DMS 273 (cell line): ENCODE results near the gene SLC35B2.
A peak's percentile ranks its signal among the peaks of the same experiment; 100 is the strongest.

Source experiments
- DNase-seq: peaks from one replicate; lab custom pipeline; 2025; ENCODE audit not compliant: unreplicated experiment; lab: John Stamatoyannopoulos, UW

Gene SLC35B2

DNA sequence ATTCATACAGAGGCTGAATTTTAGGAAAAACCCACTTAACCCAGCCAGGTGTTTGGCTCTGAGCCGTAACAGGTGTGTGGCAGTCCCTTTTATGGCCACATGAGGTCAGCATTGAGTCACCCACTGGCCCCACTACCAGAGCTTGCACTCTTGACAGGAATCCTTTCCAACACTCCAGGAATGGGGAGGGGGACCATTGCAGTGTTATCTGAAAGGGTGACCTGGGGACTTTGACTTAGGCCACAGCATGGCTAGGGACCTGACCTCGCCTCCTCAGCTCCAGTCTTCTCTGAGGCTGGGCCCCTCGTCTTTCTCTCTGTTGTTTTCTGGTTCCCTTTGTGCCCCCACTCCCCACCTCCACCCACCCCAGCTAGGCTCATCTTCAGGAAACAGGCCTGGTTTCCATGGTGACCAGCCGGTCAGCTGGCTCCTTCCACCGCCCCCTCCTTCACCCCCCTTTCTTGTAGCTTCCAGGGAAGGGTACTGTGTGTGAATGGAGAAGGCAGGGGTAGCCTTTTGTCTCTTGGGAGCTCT lies 10.8 kb upstream of the SLC35B2 start:
- peak; percentile 81 for DNase-seq

DNA sequence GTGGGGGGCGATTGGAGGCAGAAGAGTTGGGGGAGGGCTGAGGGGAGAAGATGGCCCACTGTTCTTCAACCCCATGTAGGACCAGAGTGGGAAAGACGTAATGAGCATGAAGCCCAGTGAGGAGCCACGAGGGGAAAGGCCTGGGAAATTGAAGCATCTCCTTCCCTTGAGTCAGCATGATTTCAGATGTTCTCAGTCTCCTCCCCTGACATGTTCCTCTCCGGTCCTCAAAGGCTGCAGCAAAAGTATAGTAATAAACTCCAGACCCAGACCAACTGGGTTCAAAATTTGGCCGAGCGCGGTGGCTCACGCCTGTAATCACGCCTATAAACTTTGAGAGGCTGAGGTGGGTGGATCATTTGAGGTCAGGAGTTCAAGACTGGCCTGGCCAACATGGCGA lies 9.9 kb upstream of the SLC35B2 start:
- DNase-seq = no peak

DNA sequence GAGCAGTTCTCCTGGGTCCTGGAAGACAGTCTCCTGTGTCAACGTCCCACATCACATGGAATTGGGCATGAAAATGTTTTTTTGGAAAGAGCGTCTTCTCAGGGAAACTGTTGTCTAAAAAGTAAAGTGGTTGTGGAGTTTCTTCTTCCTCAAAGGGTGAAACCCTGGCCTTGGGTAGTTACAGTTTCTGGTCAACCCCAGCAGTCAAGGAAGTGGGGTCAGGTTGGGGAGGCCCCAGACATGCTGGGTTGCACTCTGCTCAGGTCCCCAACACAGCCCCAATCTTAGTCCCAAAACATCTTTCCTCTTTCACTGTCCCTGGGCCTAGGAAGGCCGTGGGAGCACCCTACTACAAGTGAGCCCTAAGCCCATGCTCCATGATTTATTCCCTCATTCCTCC lies 9.0 kb upstream of the SLC35B2 start:
- DNase-seq = no peak

DNA sequence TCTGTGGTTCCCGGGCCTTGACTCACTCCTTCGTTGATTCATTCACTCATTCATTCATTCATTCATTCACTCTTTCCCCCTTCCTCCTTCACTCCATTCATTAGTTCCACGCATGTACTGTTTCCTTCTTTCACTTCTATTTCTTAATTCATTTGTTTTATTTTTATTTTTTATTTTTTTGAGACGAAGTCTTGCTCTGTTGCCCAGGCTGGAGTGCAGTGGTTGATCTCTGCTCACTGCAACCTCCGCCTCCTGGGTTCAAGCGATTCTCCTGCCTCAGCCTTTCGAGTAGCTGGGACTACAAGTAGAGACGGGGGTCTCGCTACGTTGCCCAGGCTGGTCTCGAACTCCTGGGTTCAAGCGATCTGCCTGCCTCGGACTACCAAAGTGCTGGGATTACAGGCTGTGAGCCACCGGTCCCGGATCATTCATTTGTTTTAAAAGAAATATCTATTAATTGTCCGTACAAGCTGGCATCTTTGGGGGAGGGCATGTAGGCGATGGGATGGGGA lies 8.4 kb upstream of the SLC35B2 start:
- no peak for DNase-seq

DNA sequence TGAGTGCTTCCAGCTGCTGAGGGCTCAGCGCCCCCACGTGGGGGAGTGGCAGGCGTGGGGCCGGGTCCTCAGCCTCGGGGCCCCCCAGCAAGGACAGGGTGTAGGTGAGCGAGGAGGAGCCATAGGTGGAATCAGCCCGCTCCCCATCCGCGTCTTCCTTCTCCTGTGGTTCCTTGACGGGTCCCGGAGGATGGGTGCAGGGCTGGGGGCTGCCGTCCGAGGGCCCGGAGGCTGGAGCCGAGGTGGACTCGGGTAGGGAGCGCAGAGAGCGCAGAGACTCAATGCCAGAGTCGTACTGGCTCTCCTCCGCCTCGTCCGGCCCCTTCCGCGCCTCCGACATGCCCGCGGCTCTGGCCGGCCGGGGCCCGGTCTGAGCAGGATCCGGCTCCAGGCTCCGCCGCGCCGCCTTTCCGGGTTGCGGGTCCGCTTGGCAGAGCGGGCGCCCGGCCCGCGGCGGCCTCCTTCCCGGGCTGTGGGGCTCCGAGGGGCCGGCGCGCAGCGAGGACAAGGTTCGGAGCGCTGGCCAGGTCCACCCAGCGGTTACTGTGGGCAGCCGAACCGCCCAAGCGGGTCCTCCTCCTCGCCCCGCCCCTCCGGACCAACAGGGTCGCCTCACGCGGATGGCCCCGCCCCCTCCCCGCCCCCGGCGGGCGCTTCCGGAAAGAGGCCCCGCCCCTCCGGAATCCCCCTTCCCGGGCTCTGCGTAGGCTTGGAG lies 7.8 kb upstream of the SLC35B2 start, which contains the start of gene NFKBIE:
NFKBIE (minus strand) TSS at position 545 of the 715 bp plus-strand sequence; CDS start at position 340, 205 bp downstream.
- peak; percentile 93 for DNase-seq

DNA sequence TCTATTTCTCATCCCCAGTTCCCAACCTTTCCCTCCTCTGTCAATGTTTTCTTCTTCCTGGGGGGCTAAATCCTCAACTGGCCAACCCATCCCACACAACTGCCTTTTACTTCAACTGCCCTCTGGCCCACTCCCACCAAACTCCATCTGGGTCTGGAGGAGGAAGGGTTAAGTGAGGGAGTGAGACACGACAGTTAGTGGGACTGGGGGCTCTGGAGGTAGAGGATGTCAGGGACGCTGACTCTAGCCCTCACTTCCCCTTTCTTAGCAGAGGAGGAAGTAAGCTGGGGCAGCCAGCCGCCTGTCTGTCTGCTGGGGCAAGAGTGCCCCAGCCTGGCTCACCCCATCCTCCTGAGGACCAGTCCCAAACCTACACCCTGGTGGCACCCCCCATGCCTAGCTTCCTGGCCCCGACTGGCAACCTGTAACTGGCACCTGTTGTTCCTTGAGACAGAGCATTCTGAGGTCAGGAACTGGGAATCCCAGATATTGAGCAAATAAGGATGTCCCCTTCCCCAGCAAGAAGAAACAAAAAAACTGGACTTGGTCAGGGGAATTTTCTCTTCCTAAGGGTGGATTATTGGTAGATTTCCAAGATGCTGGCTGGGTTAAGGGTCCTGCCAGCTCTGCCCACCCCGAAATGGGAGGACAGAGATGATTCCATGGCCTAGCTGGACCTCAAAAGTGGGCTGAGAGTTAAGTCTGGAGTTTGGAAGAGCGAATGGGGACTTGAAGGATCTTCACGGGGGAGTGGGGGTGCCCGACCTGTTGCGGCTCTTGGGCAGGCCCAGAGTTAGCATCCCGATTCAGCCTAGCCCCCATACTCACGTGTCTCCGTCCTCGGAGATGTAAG lies 7.1 kb upstream of the SLC35B2 start:
- DNase-seq = no peak

DNA sequence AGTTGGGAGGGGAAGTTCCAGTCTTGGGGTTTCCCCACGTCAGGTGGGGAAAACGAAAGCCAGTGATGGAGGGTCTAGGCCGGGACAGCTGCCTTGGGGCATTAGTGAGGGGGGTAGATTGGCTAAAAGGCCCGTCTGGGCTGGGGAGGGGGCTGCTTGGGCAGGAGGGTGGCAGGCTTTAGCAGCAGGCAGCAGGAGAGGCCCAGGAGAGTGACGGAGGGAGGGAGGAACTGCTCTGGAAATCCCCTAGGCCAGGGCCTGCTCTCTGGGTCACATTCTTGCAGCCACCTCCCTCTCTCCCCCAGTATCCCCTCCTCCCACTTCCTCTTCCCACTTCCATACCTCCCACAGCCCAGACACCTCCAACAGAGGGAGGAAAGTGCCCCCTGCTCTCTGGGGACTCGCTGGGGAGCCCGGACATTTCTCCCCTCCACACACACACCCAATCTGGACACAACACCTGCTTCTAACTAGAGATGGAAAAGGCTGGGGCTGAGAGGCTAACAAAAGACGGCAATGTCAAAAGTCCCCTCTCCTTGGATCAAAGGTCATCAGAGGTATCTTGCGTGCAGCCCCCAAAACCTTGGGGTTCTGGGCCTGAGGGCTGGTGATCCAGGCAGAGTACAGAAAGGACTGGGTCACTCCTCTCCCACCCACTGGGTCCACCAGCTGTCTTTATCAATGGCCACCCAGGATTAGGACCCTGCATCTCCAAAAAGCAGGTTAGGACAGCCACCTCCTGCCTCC lies 6.2 kb upstream of the SLC35B2 start:
- DNase-seq = no peak

DNA sequence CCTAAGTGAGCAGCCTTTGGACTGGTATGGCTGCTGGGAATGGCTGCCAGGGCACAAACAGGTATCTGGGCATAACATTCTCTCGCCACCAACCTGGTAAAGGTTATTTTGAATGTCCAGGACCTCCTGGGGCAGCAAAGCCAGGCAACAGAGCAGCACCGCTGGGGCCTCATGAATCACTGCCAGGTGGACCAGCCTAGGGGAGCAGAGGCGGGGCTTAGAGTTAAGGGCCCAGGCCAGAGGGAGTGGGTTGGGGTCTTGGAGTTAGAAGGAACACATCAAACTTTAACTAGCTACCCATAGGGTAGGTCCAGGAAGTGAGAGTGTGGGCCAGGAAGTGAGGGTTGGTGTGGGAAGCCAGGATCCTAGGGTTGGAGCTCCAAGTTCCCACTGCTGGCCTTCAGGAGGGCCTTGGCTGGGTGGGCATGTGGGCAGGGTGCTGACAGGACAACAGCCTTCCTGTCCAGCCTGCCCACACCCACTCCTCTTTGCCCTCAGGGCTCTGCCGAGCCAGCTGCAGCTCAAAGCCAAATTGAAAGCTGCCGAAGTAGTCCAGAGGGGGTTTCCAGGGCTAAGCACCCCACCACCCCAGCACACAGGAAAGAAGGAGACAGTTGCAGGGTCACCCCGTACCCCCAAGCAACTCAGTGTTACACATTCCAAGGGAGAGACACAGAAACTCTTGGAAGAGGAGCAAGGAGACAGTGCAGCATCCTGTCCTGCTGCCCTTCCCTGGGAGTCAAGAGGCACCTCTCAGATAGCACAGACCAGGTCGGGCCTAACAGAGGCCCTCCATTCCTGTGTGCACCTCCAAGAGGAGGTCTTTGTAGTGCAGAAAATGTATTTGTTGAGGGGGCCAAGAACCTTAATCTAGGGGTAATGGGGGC lies 5.4 kb upstream of the SLC35B2 start:
- no peak for DNase-seq

DNA sequence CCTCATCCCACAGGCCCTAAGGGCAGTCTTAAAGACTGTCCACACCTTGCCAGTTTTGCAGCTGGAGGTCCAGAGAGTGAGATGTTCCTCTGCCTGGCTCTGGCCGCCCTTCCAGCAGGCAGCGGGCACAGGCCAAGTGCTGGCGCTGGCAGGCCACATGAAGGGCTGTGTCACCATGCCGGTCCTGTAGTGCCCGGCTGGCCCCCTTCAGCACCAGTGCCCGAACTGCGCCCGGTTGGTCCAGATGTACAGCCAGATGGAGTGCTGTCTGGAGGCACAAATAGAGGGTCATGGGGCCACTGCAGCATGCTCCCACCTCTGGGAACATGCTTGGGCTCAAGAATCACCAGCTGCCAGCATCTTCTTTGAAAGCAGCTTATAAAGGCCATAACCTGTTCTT lies 4.3 kb upstream of the SLC35B2 start:
- peak; percentile 73 for DNase-seq

DNA sequence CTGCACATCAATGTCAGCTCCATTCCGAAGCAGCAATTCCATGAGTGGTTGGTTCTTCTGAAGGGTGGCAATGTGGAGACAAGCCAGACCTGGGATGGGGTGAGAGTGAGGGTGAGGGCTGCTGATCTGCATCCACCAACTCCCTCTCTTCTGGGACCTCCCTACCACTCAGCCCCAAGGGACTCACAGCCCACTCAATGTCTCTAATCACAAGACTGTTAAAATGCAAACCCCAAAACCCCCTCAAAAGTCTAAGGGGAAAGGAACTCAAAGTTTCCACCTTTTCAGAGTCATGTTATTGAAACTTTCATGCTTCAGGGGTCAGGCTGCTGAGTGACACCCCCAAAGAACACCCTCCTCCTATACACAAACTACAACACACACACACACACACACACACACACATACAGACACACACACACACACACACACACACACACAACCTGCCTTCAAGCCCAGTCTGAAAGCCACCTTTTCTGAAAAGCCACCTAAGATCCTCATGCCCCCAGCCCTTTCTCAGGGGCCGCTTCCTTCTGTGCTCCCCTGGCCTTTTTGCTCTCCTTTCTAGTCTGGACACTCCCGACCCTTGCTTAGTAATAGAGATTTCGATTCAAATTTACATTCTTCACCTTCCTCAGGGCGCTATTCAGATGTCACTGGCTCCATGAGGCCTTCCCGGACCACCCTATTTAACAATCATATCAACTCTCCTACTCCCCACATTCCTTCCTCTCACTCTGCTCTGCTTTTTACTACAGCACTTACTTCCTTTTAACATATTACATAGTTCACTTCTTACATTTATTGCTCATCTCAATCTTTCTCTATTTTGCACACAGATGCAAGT lies 3.3 kb upstream of the SLC35B2 start:
- DNase-seq = no peak

DNA sequence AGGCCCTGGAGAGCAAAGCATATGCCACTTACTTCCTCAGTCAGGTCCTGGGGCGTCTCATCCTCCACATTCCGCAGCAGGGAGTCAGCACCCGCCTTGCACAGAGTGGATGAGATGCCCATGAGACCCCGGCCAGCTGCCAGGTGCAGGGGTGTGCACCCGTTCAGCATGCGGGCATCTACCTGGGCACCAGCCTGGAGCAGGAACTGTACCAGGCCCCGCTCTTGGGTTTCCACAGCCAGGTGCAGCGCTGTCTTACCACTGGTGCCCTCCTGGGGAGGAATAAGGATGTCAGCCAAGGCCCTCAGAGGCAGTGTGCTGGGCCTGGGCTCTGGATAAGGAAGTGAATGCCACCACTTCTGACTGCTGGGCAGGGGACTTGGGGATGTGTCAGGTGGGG lies 2.7 kb upstream of the SLC35B2 start:
- DNase-seq = no peak

DNA sequence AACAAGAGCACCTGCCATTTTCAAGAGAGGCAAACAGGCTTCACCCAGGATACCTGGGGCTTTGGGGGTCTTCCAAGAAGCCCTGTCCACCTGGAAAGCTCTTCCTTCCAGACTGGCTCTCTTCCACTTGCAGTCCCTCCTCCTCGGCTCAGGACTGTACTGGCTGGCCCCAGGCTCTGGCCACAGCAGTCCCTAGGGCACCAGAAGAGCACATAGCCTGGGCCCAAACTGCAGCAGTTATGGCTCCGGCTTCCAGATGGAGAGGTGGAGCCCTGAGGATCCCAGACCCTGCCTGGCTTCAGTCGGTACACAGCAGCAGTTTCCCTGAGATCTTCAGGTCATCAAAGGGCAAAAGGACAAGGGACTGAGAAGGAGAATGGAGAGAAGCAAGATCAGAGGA lies 1.6 kb upstream of the SLC35B2 start:
- DNase-seq = no peak

DNA sequence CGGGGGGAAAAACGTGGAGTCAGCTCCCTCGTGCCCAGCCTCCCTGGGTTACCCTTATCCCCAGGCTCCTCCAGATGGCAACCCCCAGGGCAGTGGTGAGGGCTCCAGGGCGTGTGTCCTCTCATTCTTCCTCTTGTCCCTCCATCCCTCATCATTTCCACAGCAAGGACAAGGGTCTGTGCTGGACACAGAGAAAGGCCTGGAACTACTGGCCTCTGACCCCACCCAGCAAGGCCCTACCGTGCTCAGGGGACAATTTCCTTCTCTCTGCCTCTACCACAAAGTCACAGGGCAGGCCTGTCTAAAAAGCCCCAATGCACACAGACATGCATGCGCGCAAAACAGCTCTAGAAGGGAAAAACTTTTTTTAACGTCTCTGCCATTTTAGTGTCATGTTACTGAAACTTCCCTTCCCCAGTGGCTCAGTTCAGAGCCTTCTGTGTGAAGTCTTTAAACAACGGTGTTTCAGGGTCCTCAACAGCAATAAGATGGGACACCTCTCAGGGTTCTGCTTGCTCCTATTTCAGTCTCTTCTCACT lies 1.1 kb upstream of the SLC35B2 start:
- no peak for DNase-seq

DNA sequence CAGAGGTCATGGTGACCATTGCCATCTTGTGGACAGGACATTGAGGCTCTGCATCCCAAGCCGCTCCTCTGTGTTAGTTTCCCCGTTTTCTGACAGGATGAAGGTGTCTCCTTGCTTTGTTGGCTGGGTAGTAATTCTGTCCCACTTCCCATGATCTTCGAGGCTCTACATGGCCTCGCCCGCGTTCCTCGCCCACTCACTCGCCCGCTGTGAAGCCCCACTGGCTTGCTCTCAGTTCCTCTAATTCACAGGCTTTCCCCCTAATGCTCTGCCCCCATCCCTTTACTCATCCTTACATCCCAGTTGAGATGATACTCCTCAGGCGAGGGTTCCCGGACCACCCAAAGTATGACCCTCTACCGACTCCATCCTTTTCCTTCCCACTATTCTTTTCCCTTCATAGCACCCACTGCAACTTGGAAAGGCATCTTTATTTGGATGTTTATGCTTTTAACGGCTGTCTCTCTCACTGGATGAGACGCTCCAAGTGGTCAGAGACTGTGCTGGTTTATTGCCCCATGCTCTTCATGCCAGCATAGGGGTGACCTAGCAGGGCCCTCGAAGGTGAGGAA lies 511 bp upstream of the SLC35B2 start:
- DNase-seq = no peak

DNA sequence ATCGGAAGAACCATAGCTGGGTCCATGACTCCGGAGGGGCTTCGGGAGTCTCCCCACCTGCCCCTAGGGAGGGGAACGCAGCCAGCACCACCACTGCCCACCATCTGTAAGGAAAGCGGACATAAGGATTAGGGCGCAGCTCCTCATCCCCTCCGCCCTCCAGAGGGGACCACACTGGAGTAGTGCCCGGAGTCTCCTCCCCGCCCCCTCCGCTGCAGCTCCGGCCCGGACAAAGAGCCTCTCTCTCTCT lies 628 bp downstream of the SLC35B2 start:
- no peak for DNase-seq

DNA sequence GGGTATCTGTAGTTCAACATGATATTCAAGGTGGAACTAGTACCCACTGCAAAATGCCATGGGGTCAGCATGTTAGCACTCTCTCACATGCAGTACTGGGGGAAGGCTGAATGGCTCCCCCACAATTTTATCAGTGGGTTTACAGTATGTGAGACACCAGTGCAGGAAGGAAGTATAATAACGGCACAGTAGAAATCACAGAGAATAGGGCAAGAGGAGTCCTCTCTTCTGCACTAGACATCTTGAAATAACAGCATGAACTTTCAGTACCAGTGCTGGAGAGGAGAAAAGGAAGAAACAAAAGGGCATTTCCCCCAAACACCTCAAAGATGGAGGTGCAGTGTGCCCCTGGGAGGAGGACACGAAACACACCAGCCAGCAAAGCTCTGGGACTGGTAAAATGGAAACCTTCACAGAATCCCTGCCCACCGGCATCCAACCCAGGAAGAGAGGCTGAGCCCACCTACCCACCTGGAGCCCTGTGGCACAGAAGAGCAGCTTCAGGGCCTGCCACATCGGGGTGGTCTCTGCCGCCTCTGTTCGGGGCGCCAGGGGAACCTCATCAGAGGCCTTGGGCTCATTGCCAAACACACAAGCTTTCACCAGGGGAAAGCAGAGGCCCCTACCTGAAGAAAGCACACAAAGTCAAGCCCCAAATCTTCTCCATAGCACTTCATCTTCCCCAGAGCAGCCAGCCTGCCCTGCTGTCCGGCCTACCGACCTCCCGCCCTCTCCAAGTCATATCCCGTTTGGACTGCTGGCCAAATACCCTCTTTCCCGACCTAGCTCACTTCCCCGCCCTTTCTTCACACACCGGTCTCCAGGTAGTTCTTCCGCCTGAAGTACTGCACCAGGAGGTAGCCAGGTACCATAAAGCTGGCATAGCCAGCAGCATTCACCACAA lies 1.2 kb downstream of the SLC35B2 start:
- DNase-seq = peak; percentile 78

DNA sequence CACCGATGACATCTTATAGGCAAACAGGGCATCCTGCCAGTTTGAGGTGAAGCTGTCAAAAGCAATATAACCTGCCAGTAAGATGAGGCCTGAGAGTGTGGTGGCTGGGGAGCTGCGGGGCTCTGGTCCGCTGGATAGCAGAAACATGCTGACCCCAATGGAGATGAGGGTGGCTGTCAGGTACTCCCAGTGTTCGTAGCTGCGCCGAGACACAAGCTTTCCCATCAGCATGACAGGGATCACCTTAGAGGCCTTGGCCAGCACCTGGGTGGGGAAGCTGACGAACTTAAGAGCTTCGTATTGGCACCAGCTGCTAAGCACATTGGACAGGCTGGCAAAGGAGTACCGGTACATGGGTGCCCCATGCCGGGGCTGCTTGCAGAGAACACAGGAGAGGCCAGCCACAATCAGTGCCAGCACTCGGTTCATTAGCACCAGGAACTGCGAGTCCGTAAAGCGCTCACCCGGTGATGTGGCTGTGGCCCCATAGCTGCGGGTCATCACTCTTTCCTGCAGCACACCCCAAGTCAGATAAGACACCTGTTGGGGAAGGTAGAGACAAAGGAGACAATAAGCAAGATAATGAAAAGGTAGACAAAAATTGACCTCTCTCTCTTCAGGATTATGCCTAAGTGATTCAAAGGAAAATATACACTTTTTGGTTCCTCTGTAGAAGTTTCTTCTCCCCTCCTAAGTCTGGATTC lies 2.1 kb downstream of the SLC35B2 start:
- peak; percentile 85 for DNase-seq
